GM23248 (cell line): Measurements from ENCODE around the gene CMAS.

Source experiments
- EZH2 ChIP-seq: fragments of 200-600 bp; sonication (generic); IDR thresholded peaks from 2 replicates; pipeline ENCODE4 v1.6.1; 2018; ENCODE audit warnings: antibody characterized with exemption, mild to moderate bottlenecking; ENCODE audit not compliant: insufficient read depth, poor library complexity, severe bottlenecking
- EZH2phosphoT487 ChIP-seq: fragments of 200-600 bp; sonication (generic); IDR thresholded peaks from 2 replicates; pipeline ENCODE4 v1.6.1; 2018; ENCODE audit warnings: antibody characterized with exemption, moderate library complexity, mild to moderate bottlenecking, low read depth; ENCODE audit not compliant: insufficient read depth

- TF ChIP-seq EZH2 (no peak), EZH2phosphoT487 (no peak)
Observed at GRCh38 chr12:22088886-22089285, 42.9 kb downstream of the CMAS start.
